ENCODE results near the gene CTPS1. TPM values are rescaled to one million over a fixed set of nuclear protein-coding genes. Genes with fewer than 3 reads are reported as not detected.

CTPS1 gene
- total RNA-seq, 4 donors from 2014 or later = 3.9 to 16.4 (median 10.6) TPM

GRCh38 chr1:40939320-40940059 is 40.0 kb upstream of the CTPS1 start:
- TF ChIP-seq CTCF (IDR thresholded peaks at IDR 0.05; ENCODE audit: low read depth) = no peak

- TF ChIP-seq CTCF (IDR thresholded peaks at IDR 0.05; ENCODE audit: low read depth) = no peak
Measured at GRCh38 chr1:40944326-40944725, 35.2 kb upstream of the CTPS1 start.

- TF ChIP-seq CTCF (IDR thresholded peaks at IDR 0.05; ENCODE audit: low read depth) = no peak
Measured at GRCh38 chr1:40944841-40945430, 34.6 kb upstream of the CTPS1 start.

- no peak for TF ChIP-seq CTCF (IDR thresholded peaks at IDR 0.05; ENCODE audit: low read depth)
Measured at GRCh38 chr1:40945491-40945973, 34.0 kb upstream of the CTPS1 start.

GRCh38 chr1:40948741-40949443 is 30.6 kb upstream of the CTPS1 start:
- no peak for TF ChIP-seq CTCF (IDR thresholded peaks at IDR 0.05; ENCODE audit: low read depth)

- no peak for TF ChIP-seq CTCF (IDR thresholded peaks at IDR 0.05; ENCODE audit: low read depth)
Measured at GRCh38 chr1:40949563-40949962, 29.9 kb upstream of the CTPS1 start.

Data from subcutaneous adipose tissue (tissue), 4 donors.